Measurements from ENCODE around the gene PCNT. TPM values are rescaled to one million over a fixed set of nuclear protein-coding genes. Genes with fewer than 3 reads are reported as not detected.
A peak's percentile ranks its signal among the peaks of the same experiment; 100 is the strongest.

Gene PCNT, protein sequence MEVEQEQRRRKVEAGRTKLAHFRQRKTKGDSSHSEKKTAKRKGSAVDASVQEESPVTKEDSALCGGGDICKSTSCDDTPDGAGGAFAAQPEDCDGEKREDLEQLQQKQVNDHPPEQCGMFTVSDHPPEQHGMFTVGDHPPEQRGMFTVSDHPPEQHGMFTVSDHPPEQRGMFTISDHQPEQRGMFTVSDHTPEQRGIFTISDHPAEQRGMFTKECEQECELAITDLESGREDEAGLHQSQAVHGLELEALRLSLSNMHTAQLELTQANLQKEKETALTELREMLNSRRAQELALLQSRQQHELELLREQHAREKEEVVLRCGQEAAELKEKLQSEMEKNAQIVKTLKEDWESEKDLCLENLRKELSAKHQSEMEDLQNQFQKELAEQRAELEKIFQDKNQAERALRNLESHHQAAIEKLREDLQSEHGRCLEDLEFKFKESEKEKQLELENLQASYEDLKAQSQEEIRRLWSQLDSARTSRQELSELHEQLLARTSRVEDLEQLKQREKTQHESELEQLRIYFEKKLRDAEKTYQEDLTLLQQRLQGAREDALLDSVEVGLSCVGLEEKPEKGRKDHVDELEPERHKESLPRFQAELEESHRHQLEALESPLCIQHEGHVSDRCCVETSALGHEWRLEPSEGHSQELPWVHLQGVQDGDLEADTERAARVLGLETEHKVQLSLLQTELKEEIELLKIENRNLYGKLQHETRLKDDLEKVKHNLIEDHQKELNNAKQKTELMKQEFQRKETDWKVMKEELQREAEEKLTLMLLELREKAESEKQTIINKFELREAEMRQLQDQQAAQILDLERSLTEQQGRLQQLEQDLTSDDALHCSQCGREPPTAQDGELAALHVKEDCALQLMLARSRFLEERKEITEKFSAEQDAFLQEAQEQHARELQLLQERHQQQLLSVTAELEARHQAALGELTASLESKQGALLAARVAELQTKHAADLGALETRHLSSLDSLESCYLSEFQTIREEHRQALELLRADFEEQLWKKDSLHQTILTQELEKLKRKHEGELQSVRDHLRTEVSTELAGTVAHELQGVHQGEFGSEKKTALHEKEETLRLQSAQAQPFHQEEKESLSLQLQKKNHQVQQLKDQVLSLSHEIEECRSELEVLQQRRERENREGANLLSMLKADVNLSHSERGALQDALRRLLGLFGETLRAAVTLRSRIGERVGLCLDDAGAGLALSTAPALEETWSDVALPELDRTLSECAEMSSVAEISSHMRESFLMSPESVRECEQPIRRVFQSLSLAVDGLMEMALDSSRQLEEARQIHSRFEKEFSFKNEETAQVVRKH (N-terminal part only)
- total RNA-seq, result 100 to 1,000 TPM in 1 of 6 donors, 10 to 100 TPM in 5; 24.9 to 130 (median 44.4) TPM

GRCh38 chr21:46323710-46324389, at the start of gene PCNT, which contains the start of gene C21orf58:
Gene PCNT, plus strand, starts transcription at chr21:46324156. Its CDS starts 73 bp downstream, at chr21:46324229.
Gene C21orf58, minus strand, starts transcription at chr21:46323870. Its CDS starts 1,132 bp downstream, at chr21:46322738.
- Histone ChIP-seq H3K4me3 (peak within 1 kb of the TSS; percentile 77 to 100 (median 92)), H3K4me1 (peaks cover 23 to 39% (median 30%) of the 10 kb centered on the region in 4 donors), H3K27ac (peak within 1 kb of the TSS; percentile 95 to 98 (median 96)), H3K9me3 (no peaks in the 10 kb centered on the region), H3K36me3 (peaks cover 0 to 16% (median 6%) of the 10 kb centered on the region in 4 donors), H3K27me3 (no peaks in the 10 kb centered on the region)
- ATAC-seq (ENCODE audit: low FRiP score in 2 of 2), result peak; percentile 97 to 98
- WGBS, 2 donors, result 0 to 1% methylated on average over 31 to 54 of the region's 76 CpGs
- TF ChIP-seq POLR2AphosphoS5 (IDR thresholded peaks at IDR 0.05) (peak; percentile 43 to 58), EP300 (IDR thresholded peaks at IDR 0.05) (no peak), POLR2A (IDR thresholded peaks at IDR 0.05) (peak in 2 of 4 donors; percentile 32 to 71)
- TF ChIP-seq, protein P1, sequence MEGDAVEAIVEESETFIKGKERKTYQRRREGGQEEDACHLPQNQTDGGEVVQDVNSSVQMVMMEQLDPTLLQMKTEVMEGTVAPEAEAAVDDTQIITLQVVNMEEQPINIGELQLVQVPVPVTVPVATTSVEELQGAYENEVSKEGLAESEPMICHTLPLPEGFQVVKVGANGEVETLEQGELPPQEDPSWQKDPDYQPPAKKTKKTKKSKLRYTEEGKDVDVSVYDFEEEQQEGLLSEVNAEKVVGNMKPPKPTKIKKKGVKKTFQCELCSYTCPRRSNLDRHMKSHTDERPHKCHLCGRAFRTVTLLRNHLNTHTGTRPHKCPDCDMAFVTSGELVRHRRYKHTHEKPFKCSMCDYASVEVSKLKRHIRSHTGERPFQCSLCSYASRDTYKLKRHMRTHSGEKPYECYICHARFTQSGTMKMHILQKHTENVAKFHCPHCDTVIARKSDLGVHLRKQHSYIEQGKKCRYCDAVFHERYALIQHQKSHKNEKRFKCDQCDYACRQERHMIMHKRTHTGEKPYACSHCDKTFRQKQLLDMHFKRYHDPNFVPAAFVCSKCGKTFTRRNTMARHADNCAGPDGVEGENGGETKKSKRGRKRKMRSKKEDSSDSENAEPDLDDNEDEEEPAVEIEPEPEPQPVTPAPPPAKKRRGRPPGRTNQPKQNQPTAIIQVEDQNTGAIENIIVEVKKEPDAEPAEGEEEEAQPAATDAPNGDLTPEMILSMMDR (IDR thresholded peaks at IDR 0.05), result peak in 1 of 6 experiments; percentile 15
- peak; percentile 97 to 100 for DNase-seq

DNA sequence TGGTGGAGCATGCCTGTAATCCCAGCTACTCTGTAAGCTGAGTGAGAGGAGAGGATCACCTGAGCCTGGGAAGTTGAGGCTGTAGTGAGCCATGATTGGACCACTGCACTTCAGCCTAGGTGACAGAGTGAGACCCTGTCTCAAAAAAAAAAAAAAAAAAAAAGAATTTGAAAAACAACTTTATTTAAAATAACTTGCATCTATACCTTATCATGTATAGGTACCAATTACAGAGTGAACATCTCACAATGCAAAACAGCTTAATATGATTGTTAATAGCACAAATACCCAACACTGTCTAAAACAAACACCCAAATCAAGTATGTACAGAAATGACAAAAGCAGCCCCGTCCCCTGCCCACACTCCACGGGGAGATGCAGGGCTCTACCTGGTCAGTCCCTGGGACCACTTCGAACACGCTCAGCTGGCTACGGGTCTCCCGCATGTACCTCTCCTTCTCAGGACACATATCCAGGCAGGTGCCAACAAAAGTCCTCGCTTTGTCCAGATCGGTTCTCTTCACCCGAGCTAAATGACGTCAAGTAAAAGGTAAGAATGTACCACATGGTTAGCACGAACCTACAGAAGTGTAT, 49.1 kb upstream of the PCNT start:
- TF ChIP-seq POLR2AphosphoS5 (IDR thresholded peaks at IDR 0.05), result no peak
- no peak for TF ChIP-seq EP300 (IDR thresholded peaks at IDR 0.05)
- TF ChIP-seq, protein P1 (IDR thresholded peaks at IDR 0.05), result no peak
- TF ChIP-seq POLR2A (IDR thresholded peaks at IDR 0.05), result no peak
- Histone ChIP-seq H3K27me3 (no peaks in the 10 kb centered on the region), H3K9me3 (no peaks in the 10 kb centered on the region), H3K4me1 (no peaks in the 10 kb centered on the region), H3K27ac (no peak overlapping the region), H3K36me3 (peaks cover 60 to 100% (median 93%) of the 10 kb centered on the region in 4 donors), H3K4me3 (no peak overlapping the region)
- DNase-seq (no peak), ATAC-seq (ENCODE audit: low FRiP score in 2 of 2) (peak in 1 of 2 donors; percentile 20)
- 97% methylated on average over 11 of the region's 11 CpGs for WGBS, 2 donors

GRCh38 chr21:46284077-46284644, 39.8 kb upstream of the PCNT start:
- Histone ChIP-seq H3K4me1 (peaks cover 49 to 56% (median 53%) of the 10 kb centered on the region in 4 donors), H3K4me3 (peak overlapping the region in 2 of 4 donors; percentile 1 to 10)
- WGBS, 2 donors, result 54 to 74% methylated on average over 15 of the region's 15 CpGs

More at GRCh38 chr21:46284077-46284644, 39.8 kb upstream of the PCNT start:
- TF ChIP-seq, protein P1 (IDR thresholded peaks at IDR 0.05), result no peak
- TF ChIP-seq POLR2A (IDR thresholded peaks at IDR 0.05) (no peak), EP300 (IDR thresholded peaks at IDR 0.05) (no peak), POLR2AphosphoS5 (IDR thresholded peaks at IDR 0.05) (no peak)
- DNase-seq (no peak), ATAC-seq (ENCODE audit: low FRiP score in 2 of 2) (no peak)
- Histone ChIP-seq H3K27me3 (no peaks in the 10 kb centered on the region), H3K9me3 (no peaks in the 10 kb centered on the region), H3K27ac (peak overlapping the region in 1 of 4 donors; percentile 0), H3K36me3 (peaks cover 9 to 35% (median 19%) of the 10 kb centered on the region in 4 donors)
